HG02943 (cell line): ENCODE results near the gene RAPGEF3.

Source experiments
- ATAC-seq: cut with Tn5 transposase; IDR thresholded peaks from one replicate; pipeline ENCODE4 v1.9.1; 2021; ENCODE audit warnings: mild to moderate bottlenecking, low read depth, moderate library complexity; ENCODE audit not compliant: unreplicated experiment

The RAPGEF3 gene

DNA sequence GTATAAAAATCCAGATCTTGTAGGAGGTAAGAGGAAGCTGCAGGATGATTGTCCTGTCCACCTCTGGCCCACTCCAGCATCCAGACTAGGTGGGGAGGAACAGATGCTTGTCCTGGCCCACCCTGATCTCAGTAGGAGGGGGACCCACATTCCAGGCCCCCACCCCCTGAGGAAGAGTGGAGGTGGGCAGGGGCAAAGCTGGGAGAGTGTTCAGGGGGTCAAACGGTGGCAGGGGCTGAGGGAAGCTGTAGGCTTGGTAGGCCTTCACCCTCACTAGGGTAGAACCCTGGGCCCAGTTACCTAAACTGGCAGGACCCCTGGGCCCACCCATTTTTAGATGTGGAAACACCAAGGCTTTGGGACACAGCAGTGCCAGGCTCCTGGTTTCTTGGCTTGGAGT is 18.5 kb upstream of the RAPGEF3 start:
- no peak for ATAC-seq

DNA sequence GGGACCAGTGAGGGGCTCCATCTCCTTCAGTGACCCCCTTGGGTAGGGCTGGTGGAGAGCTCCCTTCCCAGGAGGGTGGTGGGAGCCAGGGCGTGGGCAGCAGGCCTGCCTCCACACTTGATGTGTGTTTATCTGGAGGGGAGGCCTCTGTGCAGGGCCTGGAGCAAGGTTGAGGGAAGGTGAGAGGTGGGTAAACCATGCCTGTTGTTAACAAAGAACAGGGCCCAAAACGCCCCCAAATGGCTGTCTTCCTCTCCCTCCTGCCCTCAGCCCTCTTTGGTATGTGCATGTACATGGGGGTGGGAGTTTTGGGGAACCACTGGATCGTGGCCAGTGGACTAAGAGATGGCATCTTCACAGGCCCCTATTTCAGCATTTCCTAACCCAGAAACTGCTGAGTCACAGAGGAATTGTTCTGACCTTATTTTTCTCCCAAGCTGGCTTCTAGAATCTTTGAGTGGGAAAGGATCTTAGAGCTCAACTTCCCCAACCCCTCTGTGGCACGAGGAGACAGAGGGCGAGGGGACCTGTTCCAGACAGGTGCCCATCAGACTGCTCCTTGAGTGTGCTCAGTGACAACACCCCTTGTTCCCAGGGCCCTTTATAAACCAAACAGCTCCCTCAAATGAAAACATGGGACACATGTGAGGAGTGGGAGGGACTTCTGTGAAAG is 17.9 kb upstream of the RAPGEF3 start:
- ATAC-seq: no peak

DNA sequence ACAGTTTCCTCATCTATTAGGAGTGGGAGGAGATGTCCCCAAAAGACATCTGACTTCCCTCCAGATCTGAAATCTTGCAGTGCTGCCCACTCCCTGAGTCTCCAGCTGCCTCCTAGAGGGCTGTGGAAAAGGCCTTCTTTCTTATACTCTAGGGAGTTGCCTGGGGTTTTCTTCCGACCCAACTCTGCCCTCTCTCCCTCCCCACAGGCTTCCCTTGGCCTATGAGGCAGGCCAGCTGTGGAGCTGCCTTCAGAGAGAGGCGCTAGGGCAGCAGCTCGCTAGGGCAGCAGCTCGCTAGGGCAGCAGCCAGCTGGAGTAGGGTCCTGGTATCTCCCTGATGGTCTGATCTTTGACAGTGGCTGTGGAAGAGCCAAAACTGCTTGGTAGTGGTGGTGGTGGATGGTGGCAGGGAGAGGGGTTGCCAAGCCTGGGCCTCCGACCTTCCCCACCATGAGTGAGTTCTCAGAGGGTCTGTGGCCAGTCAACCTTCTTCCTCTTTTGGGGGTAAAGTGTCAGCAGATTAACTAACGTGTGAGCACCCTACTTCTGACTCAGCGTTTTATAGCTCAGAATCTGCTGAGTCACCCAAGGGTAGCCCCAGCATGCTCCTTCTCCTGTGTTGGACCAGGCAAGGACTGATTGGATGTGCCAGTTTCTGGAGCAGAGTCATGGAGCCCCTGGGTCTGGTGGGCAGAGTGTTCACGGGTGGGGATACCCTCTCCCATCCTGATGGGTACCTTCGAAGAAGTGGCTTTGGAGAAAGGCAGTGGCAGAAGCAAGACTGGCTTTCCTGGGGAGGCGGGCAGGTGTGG is 16.6 kb upstream of the RAPGEF3 start:
- no peak for ATAC-seq

GRCh38 chr12:47774663-47775062 is 16.0 kb upstream of the RAPGEF3 start:
- no peak for ATAC-seq

DNA sequence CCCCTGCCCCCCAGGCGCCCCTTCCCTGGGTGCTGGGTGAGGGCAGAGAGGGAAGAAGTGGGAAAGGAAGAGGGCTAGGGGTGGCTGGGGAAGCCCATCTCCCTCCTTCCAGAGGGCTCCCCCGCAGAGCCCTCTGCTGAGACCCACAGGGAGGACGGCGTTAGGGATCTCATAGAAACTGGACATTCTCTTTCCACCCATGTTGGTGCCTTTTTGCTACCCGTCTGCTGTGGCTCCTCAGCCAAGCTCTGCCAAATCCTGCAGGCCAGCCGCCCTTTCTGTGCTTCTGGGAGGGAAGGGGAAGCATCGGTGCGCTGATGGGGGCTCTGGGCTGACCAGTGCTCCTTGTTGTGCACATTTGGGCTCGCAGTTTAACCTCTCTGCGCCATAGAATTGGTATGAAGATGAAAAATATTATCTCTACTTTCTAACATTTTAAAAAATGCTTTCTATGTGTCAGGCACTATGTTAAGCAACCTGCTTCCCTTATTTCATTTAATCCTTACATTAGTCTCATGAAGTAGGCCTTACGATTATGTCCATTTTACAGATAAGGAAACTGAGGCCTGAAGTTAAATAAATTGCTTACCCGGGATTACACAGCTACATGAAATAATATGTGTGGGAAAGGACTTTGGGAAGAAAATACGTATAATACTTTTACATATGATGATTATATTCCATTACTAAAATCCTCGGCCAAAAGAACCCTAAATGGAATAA is 15.3 kb upstream of the RAPGEF3 start:
- ATAC-seq: no peak

GRCh38 chr12:47773062-47773857 is 14.6 kb upstream of the RAPGEF3 start, which contains the start of gene SLC48A1:
SLC48A1 (plus strand) TSS chr12:47773238; CDS start chr12:47773305, 67 bp downstream.
- peak; percentile 66 for ATAC-seq

DNA sequence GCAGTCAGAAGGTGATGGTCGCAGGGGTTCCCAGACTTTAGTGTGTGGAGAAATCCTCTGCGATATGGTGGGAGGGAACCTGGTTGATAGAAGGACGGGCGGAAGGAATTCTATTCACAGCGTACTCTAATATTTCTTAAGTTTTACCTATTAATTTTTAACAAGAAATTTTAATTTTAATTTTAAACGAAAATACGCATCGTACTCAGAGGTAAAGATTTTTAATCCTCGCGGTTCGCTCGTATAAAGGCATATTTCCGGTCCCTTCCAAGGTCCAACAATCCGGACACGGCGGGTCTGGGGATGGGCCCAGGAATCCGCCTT is 14.0 kb upstream of the RAPGEF3 start:
- peak; percentile 24 for ATAC-seq

GRCh38 chr12:47772094-47772660 is 13.5 kb upstream of the RAPGEF3 start:
- no peak for ATAC-seq

GRCh38 chr12:47771304-47771703 is 12.6 kb upstream of the RAPGEF3 start:
- ATAC-seq: no peak

DNA sequence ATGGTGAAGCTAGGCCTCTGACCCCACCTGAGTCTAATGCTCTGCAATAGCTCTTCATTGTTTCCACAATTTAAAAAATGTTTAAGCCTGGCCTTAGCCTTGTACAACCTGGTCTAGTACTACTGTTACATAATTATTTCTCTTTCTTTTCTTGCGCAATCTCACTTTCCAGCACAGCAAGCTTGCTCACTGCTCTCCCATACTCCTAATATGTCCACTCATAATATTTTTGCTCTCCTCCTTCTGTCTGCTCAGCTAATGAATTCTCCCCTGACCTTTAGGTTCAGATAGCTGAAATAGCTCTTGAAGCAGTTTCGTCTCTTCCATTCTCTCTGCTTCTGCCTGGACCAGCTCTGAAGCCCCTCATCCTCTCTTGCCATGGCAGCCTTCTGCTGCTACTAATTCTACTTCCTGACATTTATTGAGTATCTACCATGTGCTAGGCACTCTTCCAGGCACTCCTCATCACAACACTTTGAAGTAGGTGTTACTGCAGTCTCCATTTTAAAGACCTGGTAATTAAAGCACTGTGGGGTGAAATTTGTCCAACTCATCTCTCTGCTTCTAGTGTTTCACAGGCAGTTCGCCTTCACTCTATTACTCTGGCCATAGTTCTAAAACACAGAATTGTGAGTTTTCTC is 11.5 kb upstream of the RAPGEF3 start:
- no peak for ATAC-seq

DNA sequence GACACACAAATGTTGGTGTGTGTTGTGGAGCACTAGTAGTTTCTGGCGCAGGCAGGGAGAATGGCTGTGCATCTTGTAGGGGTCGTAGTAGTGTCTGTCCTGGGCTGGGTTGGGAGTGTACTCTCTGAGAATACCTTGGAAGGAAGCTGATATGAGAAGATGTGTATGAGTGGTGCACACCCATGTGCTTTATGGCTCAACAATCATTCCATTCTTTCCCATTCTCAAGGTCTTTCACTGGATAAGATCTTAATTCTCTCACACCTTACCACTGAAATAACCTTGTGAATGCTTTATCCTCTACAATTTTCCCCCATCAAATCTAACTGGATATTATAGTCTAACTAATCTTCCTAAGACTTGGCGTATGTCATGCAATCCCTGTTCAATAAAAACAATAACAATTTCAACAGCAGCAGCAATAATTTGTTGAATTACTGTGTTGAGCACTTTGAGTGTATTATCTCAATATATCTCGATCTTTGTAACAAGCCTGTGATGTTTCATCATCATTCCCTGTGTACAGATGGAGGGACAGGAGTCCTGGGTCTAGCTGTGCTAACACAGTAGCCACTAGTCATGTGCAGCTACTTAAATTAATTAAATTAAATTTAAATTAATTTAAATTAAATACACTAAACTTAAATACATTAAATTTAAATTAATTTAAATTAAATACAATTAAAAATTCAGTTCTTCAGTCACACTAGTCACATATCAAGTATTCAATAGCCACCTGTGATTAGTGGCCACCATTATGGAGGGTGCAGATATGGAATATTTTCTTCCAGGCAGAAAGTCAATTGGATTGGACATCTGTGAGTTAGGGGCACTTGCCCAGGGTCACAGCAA is 10.8 kb upstream of the RAPGEF3 start:
- ATAC-seq: no peak

DNA sequence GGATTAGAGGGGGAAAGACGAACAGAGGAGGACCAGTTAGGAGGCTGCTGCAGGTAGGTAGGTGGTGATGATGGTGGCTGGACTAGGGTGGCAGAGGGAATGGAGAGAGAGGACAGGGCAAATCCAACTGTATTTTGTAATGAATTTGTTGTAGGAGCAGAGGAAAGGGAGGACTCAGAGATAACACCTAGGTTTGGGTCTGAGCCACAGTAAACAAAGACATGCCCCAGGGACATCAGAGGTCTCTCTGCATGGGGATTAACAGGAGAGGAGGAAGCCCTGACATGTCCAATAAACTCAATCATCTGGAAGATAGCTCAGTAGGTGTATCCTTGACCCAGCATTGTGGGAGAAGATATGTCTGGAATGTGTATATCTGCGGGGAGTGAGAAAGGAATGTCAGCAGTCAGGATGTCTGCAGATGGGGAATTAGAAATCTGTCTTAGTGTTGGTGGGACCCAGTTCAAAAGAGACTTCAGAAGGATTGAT is 9.7 kb upstream of the RAPGEF3 start:
- ATAC-seq: no peak

DNA sequence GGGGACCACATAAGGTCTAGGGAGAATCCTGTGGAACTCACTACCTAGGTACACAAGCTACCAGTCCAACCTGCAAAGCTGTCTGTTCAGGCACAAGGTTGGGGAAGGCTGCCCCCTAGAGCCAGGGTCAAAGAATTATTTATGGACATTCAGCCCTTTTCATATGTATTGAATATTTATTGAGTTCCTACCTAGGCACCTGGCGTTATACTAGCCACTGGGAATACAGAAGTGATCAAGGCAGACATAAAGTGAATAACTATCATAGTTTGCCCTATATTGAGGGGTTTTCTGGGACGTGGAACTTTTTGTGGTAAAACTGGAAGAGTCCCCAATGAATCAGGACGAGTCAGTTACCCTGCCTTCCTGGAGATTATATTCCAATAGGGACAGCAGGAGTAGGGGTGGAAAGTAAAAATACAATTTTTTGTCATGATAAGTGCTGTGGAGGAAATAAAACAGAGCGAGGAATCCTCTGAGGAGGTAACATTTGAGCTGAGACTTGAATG is 8.6 kb upstream of the RAPGEF3 start:
- no peak for ATAC-seq

GRCh38 chr12:47766502-47767215 is 8.0 kb upstream of the RAPGEF3 start:
- no peak for ATAC-seq

DNA sequence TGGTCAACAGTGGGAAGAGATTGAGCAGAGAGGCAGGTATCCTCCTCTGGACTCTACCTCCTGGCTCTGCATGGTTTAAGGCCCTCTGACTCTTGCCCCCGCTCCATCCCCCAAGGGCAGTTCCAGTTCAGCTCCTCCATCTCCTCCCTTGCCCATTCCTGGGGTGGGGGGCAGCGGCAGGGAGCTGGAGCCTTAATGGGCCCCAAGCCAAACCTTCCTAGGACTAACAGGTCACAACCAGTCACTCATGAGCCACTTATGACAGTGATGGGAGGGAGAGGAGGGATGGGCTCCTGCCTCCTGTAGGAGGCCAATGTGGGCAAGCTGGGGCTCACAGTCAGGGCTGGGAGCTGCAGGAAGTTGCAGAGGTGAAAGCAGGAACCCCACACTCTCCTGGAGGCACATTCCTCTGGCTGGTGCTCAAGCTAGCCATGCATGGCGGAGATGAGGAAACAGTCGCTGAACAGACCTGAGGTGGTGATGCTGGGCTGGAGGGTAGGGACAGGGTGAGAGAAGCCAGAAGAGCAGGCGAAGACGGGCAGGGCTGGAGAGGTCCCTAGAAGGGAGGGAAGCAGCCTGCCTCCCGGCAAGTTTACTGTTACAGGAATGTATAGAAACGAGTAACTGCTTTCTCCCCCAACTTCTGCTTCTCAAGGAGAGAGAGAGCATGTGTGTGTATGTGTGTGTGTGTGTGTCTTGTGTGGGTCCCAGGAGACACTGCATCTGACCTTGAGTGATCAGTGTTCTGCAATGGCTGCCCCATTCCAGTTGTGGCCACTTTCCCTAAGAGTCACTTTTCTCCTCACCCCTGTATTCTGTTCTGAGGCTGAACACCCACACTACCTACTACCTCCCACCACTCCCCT is 5.0 kb upstream of the RAPGEF3 start:
- no peak for ATAC-seq

DNA sequence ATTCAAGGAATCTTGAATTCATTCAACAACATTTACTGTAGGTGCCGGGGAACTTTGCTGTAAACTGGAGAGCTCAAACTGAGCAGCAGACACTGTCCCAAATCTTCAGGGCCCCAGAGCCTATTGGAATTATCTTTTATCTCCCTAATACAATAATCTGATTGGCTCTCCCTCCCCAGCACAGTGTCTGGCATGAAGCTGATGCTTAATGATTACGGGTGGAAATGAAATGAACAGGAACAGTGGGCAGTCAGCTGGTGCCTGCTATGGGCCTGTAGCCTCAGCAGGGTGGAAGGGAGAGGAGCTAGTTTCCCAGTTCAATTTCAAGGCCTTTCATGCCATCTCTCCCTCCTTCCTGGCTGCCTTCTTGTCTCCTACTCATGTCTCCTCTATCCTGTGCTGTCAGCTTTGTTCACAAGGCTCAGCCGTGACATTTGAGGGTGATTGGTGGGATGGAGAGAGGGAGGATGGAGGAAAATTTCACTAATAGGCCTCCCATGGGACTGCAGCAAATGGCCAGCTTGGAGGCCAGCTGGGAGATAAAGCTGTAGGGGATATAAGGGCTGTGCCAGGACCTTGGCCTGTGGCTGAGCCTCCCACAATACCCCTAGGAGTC is 4.3 kb upstream of the RAPGEF3 start:
- ATAC-seq: no peak

- ATAC-seq: no peak
These were observed 171 bp downstream of the RAPGEF3 start for GRCh38 chr12:47758584-47758833.
